ENCODE data around the gene FARS2.

The FARS2 gene

GRCh38 chr6:5706124-5707033 is 445.1 kb downstream of the FARS2 start:
- no peak for DNase-seq

- DNase-seq, result no peak
These were observed 446.1 kb downstream of the FARS2 start for GRCh38 chr6:5707281-5708045.

DNA sequence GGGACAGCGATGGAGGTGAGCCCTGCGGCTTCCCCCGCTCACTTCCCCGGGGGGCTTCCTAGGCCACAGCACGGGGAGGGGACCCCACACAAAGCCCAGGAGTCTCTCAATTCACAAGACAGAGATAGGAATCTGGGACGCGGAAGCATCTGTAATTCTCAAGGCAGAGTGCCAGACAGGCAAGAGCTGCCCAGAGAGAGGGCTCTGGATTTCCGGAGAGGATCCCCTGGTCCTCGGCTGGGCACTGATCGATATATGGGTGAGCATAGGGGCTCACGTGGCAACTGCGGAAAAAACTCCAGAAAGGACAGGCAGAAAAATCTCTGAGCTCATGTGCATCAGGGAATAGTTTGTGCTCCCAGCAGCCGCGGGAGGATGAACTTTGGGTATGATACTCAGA is 449.2 kb downstream of the FARS2 start:
- no peak for DNase-seq

- DNase-seq, result no peak
These were observed 449.6 kb downstream of the FARS2 start for GRCh38 chr6:5710936-5711335.

DNA sequence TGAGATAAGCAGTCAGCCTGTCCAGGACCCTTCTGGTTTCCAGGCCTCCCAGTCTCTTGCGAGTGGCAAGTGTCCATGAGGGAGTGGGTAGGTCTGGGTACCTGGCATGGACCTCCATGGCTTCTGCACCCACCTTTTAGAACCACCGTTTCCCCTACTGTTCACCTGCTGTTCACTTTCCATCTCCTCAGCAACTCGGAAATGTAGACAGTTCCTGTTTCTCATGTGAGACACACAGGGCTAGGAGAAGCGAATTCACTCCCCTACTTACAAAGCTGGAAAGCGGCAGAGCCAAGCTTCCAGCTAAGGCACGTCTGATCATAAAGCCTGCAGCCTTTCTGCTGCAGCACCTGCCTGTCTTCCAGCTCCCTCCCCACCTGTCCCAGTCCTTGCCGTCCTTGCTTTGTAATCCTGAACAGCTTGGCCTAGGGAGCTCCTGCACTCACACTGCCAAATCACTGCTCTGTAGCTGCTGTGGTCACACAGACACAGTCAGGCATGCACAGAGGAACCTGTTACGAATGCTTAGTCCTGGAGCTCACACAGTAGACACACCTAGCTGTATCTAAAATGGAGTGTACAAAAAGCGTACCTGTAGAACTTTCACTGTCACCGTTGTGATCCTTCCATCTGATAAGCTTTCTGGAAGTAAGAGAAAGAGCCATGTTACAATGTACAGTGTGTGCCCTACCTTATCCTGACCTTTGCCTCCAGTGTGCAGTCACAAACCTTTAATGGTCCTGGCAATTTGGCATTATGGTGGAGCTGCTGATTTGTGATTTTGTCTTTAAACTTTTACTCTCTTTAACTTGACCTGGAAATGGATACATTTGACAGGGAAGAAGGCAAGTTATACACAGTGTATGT is 451.3 kb downstream of the FARS2 start:
- DNase-seq, result no peak

DNA sequence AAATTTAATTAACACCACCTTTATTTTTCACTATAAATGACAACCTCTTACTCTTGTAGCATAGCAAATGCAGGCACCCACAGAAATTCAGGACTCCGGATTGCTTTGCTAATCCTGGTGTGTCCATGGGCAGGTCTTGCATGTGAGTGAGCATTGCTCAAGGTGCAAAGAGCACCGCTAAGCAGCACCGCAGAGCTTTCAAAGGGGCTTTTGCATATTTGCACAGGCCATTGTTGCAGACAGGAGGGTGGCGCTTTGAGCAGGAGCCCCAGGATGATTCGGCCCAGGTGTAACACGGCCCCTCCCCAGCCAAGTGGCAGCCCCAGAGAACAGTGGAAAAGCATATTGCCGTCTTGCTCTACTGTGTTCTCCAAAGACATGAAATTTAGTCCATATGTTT is 452.2 kb downstream of the FARS2 start:
- no peak for DNase-seq

GRCh38 chr6:5718231-5718947 is 457.1 kb downstream of the FARS2 start:
- no peak for DNase-seq

- no peak for DNase-seq
These were observed 462.8 kb downstream of the FARS2 start for GRCh38 chr6:5723841-5724691.

GRCh38 chr6:5724911-5725310 is 463.6 kb downstream of the FARS2 start:
- DNase-seq, result no peak

GRCh38 chr6:5726976-5727718 is 465.8 kb downstream of the FARS2 start:
- DNase-seq, result no peak

GRCh38 chr6:5728351-5729079 is 467.2 kb downstream of the FARS2 start:
- no peak for DNase-seq

- peak; percentile 59 for DNase-seq
These were observed 467.7 kb downstream of the FARS2 start for GRCh38 chr6:5729080-5729434.

GRCh38 chr6:5729813-5730517 is 468.7 kb downstream of the FARS2 start:
- DNase-seq, result no peak

DNA sequence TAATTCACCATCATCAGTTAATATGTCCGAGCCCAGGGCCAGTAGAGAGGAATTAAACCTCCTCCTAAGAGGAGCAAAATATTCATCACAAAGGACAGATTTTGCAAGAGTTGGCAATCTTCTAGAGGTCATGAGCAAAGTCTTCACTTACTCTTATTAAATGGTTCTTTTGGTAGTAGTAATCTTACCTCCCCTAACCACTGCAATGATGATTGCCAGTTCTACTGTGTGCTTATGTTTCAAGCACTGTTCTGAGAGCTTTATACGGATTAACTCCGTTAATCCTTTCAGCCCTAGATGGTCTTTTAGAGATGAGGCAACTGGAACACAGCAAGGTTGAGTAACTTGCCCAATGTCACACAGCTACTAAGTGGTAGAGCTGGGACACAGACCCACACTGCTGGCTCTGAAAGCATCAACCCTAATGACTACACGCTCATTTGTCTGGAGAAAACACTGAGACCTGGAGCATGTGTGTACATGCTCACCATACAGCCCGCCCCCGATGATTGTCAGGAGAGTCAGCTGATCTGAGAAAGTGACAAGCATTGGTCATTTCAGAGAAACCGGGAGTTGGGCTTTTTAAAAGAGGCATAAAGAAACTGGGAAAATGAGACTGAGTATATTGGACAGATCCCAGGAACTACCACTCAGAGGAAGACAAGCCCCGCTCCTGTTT is 469.4 kb downstream of the FARS2 start:
- DNase-seq, result no peak

GRCh38 chr6:5731435-5731834 is 470.1 kb downstream of the FARS2 start:
- no peak for DNase-seq

GRCh38 chr6:5732496-5732895 is 471.2 kb downstream of the FARS2 start:
- DNase-seq, result no peak

DNA sequence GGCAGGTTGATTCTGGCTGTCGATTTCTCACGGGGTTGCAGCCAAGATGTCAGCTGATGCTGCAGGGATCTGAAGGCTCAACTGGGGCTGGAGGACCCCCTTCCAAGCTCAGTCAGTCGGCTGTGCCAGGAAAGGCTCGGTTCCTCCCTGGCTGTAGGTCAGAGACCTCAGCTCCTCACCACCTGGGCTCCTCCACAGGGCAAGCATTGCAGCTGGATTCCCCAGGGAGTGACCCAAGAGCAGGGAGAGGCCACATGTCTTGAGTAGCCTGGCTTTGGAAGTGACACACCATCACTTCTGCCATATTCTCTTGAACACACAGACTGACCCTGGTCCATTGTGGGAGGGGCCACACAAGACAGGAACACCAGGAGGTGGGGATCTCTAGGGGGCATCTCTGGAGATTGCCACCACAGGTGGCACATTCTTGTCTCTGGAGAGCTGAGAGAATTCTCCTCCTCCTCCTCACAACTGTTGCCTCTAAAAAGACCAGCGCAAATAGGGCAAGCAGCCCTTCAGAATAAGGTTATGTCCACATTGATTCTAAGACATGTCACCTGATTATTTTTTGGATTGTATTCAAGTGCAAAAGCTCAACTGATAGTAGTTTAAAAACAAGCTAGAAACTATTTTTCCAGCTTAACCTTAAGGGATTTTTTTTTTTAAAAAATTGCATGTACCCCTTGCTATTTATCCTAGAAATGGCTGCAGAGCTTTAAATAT is 474.9 kb downstream of the FARS2 start:
- no peak for DNase-seq

GRCh38 chr6:5737460-5737859 is 476.1 kb downstream of the FARS2 start:
- DNase-seq, result no peak

Measured in NCI-H510A treated with DMSO at 0.1 percent for 48 hours (cell line).